ENCODE measurements around the gene RNASE7.

The RNASE7 gene

GRCh38 chr14:21069388-21070082, 27.4 kb downstream of the RNASE7 start:
- DNase-seq, result peak in 1 of 2 experiments; percentile 66

GRCh38 chr14:21070083-21070609, 28.0 kb downstream of the RNASE7 start, which contains the start of gene ARHGEF40:
Gene ARHGEF40 (plus strand): TSS chr14:21070304. CDS start chr14:21070397, 93 bp downstream.
- peak; percentile 35 to 66 for DNase-seq

- DNase-seq, result peak in 1 of 2 experiments; percentile 59
These were observed 28.6 kb downstream of the RNASE7 start for GRCh38 chr14:21070610-21071224.

DNA sequence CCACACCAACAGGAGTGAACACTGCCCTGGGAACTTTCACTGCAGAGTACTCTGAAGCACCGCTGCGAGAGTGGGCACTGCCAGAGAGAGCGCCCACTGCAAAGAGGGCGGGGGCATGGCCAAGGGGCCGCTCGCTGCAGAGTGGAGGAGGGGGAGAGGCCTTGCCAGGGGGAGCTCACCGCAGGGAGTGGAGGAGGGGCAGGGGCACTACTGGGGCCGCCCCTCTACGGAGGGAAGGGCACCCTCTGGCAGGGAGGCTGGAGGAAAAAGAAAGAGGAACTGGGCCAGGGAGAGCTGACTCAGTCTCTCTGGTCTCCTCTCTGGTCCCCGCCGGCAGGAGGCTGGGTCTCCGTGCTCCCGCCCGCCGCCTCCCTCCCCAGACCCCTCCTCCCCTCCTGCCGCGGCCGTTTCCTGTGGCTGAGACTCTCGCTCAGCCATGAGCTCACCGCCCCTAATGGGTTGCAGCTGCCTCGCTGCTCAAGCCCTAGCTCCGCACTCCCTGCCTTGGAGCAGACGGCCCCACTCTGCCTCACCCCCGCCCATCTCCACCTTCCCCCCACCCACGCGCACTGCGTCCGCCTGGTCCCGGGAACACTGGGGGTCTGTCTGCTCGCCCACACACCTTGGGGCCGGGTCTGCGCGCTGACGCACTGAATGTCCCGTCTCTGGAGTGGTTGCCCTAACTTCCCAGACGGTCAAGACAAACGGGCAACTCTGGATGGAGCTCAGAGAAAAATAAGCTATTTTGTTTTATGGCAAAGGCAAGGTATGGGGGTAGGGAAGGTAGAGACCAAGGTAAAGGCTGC, 29.3 kb downstream of the RNASE7 start:
- DNase-seq, result peak; percentile 47 to 78

- no peak for DNase-seq
These were observed 29.9 kb downstream of the RNASE7 start for GRCh38 chr14:21072031-21072473.

DNA sequence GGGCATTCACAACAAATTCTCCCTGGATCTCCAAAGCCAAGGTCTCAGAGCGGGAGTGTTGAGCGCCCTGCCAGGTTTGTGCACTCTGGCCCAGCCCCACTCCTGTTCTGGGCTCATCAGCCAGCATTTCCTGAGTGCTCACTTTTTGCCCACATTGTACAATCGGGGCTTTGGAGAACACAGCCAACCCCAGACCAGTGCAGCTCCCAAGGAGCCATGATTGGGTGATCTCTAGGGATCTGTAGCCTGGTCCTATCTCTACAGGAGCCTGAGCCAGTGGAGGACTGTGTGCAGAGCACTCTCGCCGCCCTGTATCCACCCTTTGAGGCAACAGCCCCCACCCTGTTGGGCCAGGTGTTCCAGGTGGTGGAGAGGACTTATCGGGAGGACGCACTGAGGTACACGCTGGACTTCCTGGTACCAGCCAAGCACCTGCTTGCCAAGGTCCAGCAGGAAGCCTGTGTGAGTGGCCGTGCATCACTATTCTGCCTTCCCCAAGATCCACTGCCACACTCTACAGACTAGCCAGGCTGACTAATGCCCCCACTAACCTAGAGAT, 30.7 kb downstream of the RNASE7 start:
- no peak for DNase-seq

- DNase-seq, result no peak
These were observed 31.8 kb downstream of the RNASE7 start for GRCh38 chr14:21073921-21074320.

DNA sequence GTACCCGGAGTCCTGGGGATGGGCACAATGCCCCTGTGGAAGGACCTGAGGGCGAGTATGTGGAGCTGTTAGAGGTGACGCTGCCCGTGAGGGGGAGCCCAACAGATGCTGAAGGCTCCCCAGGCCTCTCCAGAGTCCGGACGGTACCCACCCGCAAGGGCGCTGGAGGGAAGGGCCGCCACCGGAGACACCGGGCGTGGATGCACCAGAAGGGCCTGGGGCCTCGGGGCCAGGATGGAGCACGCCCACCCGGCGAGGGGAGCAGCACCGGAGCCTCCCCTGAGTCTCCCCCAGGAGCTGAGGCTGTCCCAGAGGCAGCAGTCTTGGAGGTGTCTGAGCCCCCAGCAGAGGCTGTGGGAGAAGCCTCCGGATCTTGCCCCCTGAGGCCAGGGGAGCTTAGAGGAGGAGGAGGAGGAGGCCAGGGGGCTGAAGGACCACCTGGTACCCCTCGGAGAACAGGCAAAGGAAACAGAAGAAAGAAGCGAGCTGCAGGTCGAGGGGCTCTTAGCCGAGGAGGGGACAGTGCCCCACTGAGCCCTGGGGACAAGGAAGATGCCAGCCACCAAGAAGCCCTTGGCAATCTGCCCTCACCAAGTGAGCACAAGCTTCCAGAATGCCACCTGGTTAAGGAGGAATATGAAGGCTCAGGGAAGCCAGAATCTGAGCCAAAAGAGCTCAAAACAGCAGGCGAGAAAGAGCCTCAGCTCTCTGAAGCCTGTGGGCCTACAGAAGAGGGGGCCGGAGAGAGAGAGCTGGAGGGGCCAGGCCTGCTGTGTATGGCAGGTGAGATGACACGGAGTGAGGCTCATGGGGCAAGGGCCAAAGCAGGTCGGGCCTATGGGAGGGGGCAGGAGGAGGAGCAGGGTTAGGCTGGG, 32.5 kb downstream of the RNASE7 start:
- DNase-seq, result no peak

GRCh38 chr14:21075719-21076437, 33.7 kb downstream of the RNASE7 start:
- DNase-seq, result no peak

DNA sequence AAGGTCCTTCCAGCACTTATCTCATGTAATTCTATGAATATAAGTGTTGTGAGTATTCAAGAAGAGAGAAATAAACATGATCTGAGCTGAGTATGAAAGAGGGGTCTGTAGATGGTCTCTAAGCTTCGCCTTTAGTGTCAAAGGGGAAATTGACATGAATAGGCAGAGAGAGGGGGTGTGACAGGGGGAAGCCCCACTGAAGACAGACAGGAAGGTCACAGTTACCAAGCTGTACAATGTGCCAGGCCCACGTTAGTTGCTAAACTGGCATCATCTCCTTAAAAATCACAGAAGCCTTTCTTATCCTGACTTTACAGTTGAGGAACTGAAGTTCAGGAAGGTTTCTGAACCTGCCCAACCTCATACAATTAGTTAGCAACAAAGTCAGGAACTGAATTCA, 35.5 kb downstream of the RNASE7 start:
- DNase-seq, result no peak

GRCh38 chr14:21078287-21078686, 36.1 kb downstream of the RNASE7 start:
- DNase-seq, result no peak

- DNase-seq, result no peak
These were observed 36.6 kb downstream of the RNASE7 start for GRCh38 chr14:21078726-21079125.

DNA sequence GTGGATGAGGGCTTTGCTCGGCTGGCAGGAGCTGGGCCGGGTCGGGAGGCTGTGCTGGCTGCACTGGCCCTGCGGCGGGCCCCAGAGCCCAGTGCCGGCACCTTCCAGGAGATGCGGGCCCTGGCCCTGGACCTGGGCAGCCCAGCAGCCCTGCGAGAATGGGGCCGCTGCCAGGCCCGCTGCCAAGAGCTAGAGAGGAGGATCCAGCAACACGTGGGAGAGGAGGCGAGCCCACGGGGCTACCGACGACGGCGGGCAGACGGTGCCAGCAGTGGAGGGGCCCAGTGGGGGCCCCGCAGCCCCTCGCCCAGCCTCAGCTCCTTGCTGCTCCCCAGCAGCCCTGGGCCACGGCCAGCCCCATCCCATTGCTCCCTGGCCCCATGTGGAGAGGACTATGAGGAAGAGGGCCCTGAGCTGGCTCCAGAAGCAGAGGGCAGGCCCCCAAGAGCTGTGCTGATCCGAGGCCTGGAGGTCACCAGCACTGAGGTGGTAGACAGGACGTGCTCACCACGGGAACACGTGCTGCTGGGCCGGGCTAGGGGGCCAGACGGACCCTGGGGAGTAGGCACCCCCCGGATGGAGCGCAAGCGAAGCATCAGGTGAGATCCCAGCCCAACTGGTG, 39.5 kb downstream of the RNASE7 start:
- DNase-seq, result no peak

- no peak for DNase-seq
These were observed 41.6 kb downstream of the RNASE7 start for GRCh38 chr14:21083565-21084325.

DNA sequence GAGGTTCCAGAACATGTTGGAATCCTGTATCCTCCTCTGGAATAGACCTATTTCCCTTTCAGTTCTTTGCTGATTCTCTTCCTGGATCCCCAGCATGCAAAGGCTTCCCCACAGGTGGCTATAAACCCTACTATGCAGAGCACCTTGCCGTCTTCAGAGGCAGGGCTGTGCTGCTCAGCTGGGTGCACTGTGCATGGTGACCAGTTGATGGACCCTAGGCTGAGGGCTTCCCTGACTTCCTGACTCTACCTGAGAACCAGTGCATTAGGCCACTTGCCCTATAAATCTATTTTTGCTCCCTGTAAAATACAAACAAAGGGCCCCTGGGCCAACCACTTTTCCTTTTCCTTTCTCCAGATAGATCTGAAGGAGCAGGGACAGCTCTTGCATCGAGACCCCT, 42.2 kb downstream of the RNASE7 start:
- DNase-seq, result no peak

DNA sequence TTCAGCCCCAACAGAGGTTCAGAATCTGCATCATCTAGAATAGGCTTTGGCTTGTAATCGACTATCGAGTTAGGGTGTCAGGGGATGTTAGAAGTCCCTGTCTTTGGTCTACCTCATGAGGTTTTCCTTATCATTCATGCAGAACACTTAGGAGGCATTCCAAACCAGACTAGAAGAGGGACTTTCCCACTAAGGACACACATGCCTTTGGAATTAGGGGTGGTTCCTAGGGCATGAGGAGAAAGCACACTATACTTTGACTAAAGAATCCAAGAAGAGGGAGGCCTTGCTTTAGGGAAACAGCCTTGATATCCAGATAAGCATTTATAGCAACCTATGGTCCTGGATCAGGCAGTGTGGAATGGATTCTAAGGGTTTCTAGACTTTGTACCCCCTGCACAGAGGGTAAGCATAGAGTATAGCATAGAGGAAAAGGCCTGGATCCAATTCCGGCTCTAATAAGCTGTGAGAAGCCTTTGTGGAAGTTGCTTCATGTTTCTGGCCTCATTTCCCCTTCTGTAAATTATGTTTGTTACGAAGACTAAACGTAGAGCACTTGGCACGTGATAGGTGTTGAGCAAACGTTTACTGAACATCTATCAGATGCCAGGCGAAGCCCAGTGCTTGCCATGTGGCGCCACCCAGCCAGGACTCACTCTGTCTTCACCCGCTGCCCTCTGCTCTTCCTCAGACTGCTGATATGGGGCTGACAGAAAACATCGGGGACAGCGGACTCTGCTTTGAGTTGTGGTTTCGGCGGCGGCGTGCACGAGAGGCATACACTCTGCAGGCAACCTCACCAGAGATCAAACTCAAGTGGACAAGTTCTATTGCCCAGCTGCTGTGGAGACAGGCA, 43.1 kb downstream of the RNASE7 start:
- DNase-seq, result no peak

DNA sequence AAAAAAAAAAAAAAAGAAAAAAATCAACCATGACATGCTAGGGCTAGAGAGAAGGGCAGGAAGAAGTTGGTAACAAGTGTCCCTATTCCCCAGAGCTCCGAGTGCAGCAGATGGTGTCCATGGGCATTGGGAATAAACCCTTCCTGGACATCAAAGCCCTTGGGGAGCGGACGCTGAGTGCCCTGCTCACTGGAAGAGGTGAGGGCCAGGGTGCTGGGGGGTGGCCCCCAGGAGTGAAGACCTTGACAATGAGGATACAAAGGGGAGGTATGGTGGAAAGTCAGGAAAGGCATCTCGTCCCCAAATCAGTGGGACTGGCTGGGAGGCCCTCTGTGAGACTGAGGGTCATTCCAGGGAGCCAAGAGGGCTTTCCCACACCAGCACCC, 44.7 kb downstream of the RNASE7 start:
- DNase-seq, result no peak

DNA sequence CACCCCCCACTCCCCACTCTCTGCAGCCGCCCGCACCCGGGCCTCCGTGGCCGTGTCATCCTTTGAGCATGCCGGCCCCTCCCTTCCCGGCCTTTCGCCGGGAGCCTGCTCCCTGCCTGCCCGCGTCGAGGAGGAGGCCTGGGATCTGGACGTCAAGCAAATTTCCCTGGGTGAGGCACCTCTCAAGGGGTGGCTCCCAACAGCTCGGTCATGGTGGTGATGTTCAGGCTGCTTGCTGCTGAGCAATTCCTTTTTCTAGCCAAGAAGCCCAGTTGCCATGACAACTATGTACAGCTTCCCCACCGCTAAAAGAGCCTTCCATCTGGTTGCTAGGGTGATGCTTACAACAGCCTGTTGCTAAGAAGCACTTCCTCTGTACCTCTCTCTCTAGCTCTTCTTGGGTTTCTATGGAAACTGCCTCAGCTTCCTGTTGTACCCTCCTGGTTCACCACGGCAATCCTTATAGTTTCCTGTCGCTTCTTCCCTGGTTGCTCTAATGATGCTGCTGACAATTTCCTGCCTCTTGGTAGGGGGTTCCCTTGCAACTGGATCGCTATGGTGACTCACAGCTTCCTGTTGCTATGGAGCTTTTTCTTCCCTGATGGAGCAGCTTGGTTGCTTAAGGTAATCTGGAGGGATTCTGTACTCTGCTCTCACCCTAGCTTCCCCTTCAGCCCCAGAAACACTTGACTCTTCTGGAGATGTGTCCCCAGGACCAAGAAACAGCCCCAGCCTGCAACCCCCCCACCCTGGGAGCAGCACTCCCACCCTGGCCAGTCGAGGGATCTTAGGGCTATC, 45.3 kb downstream of the RNASE7 start:
- DNase-seq, result peak; percentile 68 to 85
